NT2/D1 (cell line): ENCODE measurements around the gene UBA5.

Experiments used
- YY1 ChIP-seq: IDR thresholded peaks from 2 replicates; pipeline ENCODE4 v1.6.1; 2011; ENCODE audit not compliant: insufficient read length, insufficient read depth
- ZNF274 ChIP-seq: IDR thresholded peaks from 2 replicates; pipeline ENCODE4 v1.6.1; 2011; ENCODE audit warnings: mild to moderate bottlenecking, low read depth, low read length

DNA sequence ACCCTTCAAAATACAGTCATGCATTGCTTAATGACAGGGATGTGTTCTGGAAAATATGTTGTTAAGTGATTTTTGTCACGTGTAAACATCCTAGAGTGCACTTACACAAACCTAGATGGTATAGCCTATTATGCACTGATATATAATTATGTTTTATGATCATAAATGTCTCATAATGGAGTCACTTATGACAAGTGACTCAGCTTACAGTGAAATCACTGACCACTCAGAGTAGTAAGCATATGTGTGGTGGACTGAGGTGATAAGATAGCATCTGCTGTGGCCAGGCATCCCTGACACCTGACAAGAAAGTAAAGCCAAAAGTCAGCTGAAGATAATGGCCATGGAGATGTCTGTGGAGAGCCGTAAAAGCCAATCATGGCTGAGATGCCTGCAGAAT is 5.9 kb upstream of the UBA5 start:
- no peak for TF ChIP-seq YY1
- TF ChIP-seq ZNF274 = no peak
